ENCODE data around the gene NUP210L. TPM values are rescaled to one million over a fixed set of nuclear protein-coding genes. Genes with fewer than 3 reads are reported as not detected.
A peak's percentile ranks its signal among the peaks of the same experiment; 100 is the strongest.

The NUP210L gene
- total and polyA plus RNA-seq, 2 of the 13 experiments (the other 11 are each of a cell fraction or from before 2014, with no cell fraction given): not detected

GRCh38 chr1:153953859-153954365, 201.0 kb downstream of the NUP210L start (continued):
- TF ChIP-seq ZMYM3 (CRISPR knock-in tag; IDR thresholded peaks at IDR 0.05) (0 out of 2 replicates have a peak, but pooled peaks have one; percentile 27), ZBED4 (CRISPR knock-in tag; IDR thresholded peaks at IDR 0.05; ENCODE audit: borderline replicate concordance) (peak; percentile 77; the same call in 1 of the 2 replicates), ZNF260 (CRISPR knock-in tag; IDR thresholded peaks at IDR 0.05; ENCODE audit: borderline replicate concordance, low read depth) (no peak), ZSCAN12 (CRISPR knock-in tag; IDR thresholded peaks at IDR 0.05) (no peak), PHF20 (CRISPR knock-in tag; IDR thresholded peaks at IDR 0.05) (no peak), RARG (CRISPR knock-in tag; IDR thresholded peaks at IDR 0.05; ENCODE audit: low read depth) (no peak), ZFP36 (IDR thresholded peaks at IDR 0.05; ENCODE audit: borderline replicate concordance, low read depth, low read length, partially characterized antibody) (no peak), ZBTB26 (CRISPR knock-in tag; IDR thresholded peaks at IDR 0.05; ENCODE audit: borderline replicate concordance) (no peak), THRA (CRISPR knock-in tag; IDR thresholded peaks at IDR 0.05; ENCODE audit: borderline replicate concordance) (peak; percentile 73; the same call in 1 of the 2 replicates), IRX3 (CRISPR knock-in tag; IDR thresholded peaks at IDR 0.05; ENCODE audit: borderline replicate concordance, low read depth) (no peak), TCF7 (IDR thresholded peaks at IDR 0.05; ENCODE audit: low read depth) (no peak), MEIS1 (CRISPR knock-in tag; IDR thresholded peaks at IDR 0.05; ENCODE audit: borderline replicate concordance) (no peak), ZBTB20 (CRISPR knock-in tag; IDR thresholded peaks at IDR 0.05; ENCODE audit: borderline replicate concordance, low read depth) (no peak), LBX2 (CRISPR knock-in tag; IDR thresholded peaks at IDR 0.05; ENCODE audit: borderline replicate concordance) (no peak), SIX4 (CRISPR knock-in tag; IDR thresholded peaks at IDR 0.05) (no peak; the same call in 1 of the 2 replicates)

Data from HepG2 (cell line).